C1 segment of cervical spinal cord (tissue), 14 donors: ENCODE results near the gene TNNT3.
"Not testable (repeated sequence)": the region's sequence is repeated elsewhere in the genome, so short reads cannot be mapped to it uniquely, and the experiment has no call there.

Experiments
- DNase-seq, 14 donors: peaks; one replicate each; lab custom pipeline; 2025; lab: John Stamatoyannopoulos, UW

The TNNT3 gene

GRCh38 chr11:1919391-1920127 lies at the start of gene TNNT3:
Gene TNNT3 (plus strand): TSS chr11:1919703. CDS start chr11:1922875, 3,172 bp downstream.
- no peak for DNase-seq

DNA sequence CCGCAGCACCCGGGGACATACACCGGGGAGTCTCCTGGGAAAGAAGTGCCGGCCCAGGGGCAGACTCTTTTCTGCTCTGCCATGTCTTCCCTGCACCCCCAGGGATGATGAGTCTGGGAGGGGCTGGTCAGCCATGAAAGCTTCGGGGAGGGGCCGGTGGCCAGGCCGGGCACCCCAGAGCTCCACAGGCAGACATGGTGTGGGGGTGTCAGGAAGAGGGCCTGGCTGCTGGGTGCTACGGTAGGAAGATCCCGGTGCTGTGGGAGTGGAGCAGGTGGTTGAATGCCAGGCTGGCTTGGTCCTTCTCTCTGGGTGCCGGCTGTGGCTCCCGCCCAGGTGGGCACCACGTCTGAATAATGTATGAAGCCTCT lies 49.2 kb upstream of the TNNT3 start:
- DNase-seq: no peak

GRCh38 chr11:1870721-1871466 lies 48.6 kb upstream of the TNNT3 start:
- peak in 2 of 14 donors; percentile 25 to 45 for DNase-seq

- no peak for DNase-seq
Observed at GRCh38 chr11:1871531-1871930, 48.0 kb upstream of the TNNT3 start.

DNA sequence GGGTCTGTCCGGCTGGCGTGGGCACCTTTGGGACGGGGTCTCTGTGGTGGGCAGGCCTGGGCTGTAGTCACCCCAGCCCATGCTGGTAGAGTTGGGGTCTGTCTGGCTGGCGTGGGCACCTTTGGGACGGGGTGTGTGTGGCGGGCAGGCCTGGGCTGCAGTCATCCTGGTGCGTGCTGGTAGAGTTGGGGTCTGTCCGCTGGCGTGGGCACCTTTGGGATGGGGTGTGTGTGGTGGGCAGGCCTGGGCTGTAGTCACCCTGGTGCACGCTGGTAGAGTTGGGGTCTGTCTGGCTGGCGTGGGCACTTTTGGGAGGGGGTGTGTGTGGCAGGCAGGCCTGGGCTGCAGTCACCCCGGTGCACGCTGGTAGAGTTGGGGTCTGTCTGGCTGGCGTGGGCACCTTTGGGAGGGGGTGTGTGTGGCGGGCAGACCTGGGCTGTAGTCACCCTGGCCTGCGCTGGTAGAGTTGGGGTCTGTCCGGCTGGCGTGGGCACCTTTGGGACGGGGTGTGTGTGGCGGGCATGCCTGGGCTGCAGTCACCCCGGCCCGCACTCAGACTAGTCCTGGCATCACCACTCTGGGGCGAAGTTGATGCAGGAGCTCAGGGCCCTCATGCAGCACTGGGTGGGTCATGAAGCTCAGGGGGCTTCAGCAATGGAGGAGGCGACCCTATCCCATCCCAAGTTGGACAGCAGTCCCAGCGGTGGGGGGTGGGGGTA lies 47.1 kb upstream of the TNNT3 start:
- DNase-seq: no peak

DNA sequence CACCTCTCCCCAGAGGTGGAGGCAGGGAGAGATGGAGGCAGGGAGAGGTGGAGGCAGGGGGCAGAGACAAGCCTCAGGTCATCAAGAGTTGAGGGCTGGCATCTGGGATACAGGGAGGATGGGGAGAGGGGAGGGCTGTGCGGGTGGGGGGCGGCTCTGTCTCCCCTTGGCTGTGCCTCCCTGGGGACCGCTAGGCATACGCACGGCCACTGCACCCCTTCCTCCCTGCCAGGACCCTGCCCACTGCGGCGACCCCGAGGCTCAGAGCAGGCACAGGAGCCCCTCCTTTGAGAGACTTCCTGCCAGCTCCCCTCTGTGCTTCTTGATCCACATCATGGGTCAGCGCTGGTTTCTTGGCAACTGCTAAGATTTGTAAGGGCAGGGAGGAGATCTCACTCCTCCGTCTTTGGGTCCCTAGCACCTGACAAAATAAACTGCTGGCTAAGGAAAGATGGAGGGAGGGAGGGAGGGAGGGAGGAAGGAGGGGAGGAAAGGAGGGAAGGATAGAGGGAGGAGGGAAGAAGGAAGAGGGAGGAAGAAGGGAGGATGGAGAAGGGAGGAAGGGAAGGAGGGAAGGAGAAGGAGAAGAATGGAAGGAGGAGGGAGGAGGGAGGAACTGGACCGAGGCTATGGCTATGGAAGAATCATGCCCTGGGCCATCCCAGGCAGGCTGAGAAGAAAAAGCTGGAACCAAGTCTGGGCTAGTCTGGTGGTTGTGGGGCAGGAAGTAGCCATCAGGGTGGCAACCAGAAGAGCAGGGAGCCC lies 46.3 kb upstream of the TNNT3 start:
- DNase-seq: no peak

DNA sequence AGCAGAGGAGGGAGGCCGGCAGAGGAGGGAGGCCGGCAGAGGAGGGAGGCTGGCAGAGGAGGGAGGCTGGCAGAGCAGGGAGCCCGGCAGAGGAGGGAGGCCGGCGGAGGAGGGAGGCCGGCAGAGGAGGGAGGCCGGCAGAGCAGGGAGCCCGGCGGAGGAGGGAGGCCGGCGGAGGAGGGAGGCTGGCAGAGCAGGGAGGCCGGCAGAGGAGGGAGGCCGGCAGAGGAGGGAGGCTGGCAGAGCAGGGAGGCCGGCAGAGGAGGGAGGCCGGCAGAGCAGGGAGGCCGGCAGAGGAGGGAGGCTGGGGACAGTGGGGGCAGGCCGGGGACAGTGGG lies 45.7 kb upstream of the TNNT3 start:
- DNase-seq: not testable (repeated sequence)

GRCh38 chr11:1874441-1875092 lies 44.9 kb upstream of the TNNT3 start:
- not testable (repeated sequence) for DNase-seq

GRCh38 chr11:1875093-1875850 lies 44.2 kb upstream of the TNNT3 start:
- no peak for DNase-seq

- not testable (repeated sequence) for DNase-seq
Observed at GRCh38 chr11:1875851-1876301, 43.6 kb upstream of the TNNT3 start.

DNA sequence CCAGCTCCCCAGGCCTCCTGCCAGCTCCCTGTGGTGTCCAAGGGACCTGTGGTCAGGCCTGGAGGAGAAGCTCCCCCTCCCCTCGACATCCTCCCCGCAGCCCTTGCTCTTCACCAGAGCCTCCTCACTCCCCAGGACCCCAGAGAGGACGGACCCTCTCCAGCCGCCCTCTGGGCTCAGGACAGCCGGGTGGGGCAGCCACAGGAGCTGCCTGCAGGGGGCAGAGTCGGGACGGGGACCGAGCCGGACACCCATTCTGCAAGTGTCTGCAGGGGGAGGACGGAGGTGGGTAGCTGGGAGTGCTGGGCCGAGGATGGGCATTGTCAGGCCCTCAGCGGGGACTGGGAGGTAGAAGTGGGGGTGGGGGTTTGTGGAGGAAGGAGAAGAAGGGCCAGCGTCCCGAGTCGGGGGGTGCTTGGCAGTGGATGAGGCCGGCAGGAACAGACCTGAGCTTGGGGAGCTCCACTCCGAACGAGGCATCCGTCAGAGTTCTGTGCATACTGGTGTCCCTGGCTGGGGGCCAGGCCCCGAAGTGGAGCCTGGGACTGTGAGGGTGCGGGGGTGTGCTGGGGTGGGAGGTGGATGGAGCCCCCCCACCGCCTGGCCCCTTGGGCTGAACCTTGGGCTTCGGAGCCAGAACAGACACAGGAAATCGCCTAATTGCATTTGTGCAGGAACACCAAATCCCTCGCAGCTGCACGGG lies 43.0 kb upstream of the TNNT3 start:
- DNase-seq: no peak

- DNase-seq: peak in 1 of 14 donors; percentile 50
Observed at GRCh38 chr11:1877211-1878136, 42.0 kb upstream of the TNNT3 start.

DNA sequence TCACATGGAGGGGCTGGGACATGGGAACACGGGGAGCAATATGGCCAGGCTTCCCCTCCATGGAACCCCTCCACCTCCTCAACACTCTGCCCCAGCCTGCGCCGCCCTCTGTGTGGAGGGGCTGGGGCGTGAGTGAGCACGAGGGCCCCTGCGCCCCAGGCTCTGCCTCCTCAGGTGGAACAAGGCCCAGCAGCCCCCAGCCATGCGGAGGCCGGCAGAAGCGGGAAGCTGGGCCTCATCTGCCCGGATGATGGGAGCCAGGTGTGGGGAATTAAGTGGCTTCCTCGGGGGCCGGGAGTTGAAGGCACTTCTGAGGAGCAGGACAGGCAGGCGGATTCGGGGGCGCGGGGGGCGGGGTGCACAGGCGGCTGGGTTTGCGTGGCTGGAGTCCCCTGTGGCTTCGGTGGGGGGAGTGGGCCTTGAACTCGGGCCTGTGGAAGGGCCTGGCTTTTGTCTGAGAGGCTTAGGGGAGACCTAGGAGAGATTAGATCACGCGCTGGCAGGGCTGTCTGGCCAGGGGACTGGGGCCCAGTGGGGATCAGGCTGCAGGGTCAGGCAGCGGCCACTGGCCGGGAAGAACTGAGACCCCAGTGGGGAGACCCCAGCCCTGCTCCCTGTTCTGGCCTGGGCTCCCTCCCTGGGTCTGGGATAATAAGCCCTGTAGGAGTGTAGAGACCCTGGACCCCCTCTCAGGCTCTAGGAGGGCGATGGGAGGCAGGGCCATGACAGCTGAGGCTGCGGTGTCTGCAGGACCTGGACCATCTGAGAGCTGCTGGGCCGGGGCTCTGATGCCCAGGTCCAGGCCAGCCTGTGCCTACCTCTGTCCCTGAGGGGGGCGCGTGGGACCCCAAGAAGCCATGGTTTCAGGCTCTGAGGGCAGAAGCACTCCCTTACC lies 41.1 kb upstream of the TNNT3 start:
- no peak for DNase-seq

DNA sequence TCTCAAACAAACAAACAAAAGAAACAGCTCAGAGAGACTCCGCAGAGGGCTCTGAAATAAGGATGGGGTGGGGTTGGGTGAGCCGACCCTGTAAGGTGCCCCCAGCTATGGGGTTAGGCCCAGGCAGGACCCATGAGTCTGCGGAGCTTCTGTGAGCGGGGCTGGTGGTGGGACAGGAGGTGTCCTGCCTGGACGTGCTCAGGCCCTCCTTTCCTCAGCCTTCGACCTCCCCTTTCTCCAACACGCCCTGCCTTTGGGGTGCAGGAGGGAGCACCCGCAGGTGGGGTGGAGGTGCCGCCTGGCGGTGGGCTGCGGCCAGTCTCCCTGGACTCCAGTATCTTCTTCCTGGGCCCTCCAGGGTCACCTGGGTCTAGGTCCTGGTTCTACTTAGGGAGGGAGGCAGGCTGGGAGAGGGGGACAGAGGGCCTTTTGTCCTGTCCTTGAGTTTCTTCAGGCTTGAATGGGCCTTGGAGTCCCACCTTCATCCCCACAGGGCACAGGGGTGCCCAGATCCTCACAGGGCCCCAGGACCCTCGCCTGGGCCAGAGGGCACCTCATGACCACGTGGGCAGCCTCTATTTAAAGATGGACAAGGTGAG lies 40.1 kb upstream of the TNNT3 start:
- DNase-seq: no peak

DNA sequence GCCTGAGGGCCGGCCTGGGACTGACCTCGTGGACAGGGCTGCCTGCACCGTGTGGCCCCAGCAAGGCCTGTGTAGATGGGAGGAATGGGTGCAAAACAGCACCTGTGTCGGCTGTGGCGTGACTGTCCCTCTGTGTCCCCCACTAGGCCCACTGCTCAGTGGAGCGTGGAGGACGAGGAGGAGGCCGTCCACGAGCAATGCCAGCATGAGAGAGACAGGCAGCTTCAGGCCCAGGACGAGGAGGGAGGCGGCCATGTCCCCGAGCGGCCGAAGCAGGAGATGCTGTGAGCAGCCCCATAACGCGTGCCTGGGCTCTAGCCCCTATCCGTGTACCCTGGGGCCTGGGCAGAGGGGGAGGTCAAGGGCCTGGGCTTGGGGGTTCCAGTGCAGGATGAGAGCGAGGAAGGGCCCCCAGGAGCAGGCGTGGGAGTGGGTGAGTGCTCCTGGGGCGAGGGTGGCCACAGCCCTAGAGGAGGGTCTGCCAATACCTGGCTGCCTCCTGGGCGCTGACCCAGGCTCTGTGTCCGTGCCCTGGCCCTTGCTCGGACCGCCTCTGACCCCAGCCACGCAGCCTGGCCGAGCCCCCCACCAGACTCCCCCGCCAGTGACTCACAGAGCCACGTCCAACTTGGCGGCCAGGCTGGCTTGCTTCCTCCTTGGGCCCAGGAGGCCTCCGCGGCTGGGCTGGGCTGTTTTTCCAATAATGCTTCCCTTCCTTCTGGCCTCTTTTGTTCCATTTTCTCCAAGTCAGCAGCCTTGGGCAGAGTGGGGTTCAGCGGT lies 39.4 kb upstream of the TNNT3 start:
- no peak for DNase-seq

DNA sequence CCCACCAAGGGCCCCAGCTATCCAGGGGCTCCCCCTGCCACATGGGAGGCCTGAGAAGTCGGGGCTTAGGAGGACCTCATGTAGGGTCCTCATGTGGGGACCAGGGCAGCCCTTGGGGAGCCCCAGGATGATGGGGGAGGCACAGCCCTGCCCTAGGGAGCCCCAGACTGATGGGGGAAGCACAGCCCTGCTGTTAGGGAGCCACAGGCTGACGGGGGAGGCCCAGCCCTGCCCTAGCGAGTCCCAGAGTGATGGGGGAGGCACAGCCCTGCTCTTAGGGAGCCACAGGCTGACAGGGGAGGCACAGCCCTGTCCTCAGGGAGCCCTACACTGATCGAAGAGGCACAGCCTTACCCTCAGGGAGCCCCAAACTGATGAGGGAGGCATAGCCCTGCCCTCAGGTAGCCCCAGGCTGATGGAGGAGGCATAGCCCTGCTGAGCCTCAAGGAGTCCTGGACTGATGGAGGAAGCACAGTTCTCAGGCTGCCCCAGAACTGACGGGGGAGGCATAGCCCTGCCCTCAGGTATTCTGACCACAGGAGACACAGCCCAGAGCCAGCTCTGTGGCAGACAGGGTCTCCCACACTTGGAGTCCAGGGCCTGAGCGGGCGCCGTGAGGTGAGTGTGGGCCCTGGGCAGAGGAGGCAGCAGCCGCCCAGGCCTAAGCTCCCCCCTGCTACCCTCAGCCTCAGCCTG lies 38.6 kb upstream of the TNNT3 start:
- DNase-seq: no peak
